NCI-H524 (cell line): ENCODE measurements around the gene S100A9.
"Not testable (repeated sequence)": the region's sequence is repeated elsewhere in the genome, so short reads cannot be mapped to it uniquely, and the experiment has no call there.

Experiments
- DNase-seq, 2 experiments: peaks; one replicate each; lab custom pipeline; 2025; lab: John Stamatoyannopoulos, UW

Gene S100A9

GRCh38 chr1:153345187-153346076 is 12.2 kb upstream of the S100A9 start:
- DNase-seq, result no peak

GRCh38 chr1:153346077-153346723 is 11.5 kb upstream of the S100A9 start:
- peak in 1 of 2 experiments; percentile 9 for DNase-seq

GRCh38 chr1:153347049-153347448 is 10.6 kb upstream of the S100A9 start:
- DNase-seq, result not testable (repeated sequence)

GRCh38 chr1:153347856-153348255 is 9.8 kb upstream of the S100A9 start:
- DNase-seq, result peak; percentile 42 to 84

GRCh38 chr1:153348511-153349362 is 8.9 kb upstream of the S100A9 start, which contains the start of gene PGLYRP4:
TSS of gene PGLYRP4 (minus strand) at chr1:153348841. CDS start at chr1:153347932, 909 bp downstream.
- peak in 1 of 2 experiments; percentile 50 for DNase-seq

- no peak for DNase-seq
Measured at GRCh38 chr1:153349363-153350320, 8.0 kb upstream of the S100A9 start.

GRCh38 chr1:153350321-153350957 is 7.2 kb upstream of the S100A9 start:
- DNase-seq, result no peak

- DNase-seq, result peak; percentile 34 to 71
Measured at GRCh38 chr1:153352523-153352922, 5.1 kb upstream of the S100A9 start.

GRCh38 chr1:153353226-153353947 is 4.3 kb upstream of the S100A9 start:
- DNase-seq, result peak; percentile 15 to 50

- peak in 1 of 2 experiments; percentile 4 for DNase-seq
Measured at GRCh38 chr1:153354515-153355193, 3.0 kb upstream of the S100A9 start.

- peak; percentile 48 to 82 for DNase-seq
Measured at GRCh38 chr1:153355445-153356071, 2.1 kb upstream of the S100A9 start.

GRCh38 chr1:153356392-153357075 is 1.1 kb upstream of the S100A9 start:
- no peak for DNase-seq

GRCh38 chr1:153357076-153357852 is 390 bp upstream of the S100A9 start:
- no peak for DNase-seq

GRCh38 chr1:153358691-153358975 is 979 bp downstream of the S100A9 start:
- DNase-seq, result no peak

GRCh38 chr1:153359241-153359640 is 1.6 kb downstream of the S100A9 start:
- DNase-seq, result no peak

- DNase-seq, result no peak
Measured at GRCh38 chr1:153360190-153360589, 2.5 kb downstream of the S100A9 start.
